Stimulated activated CD4-positive, alpha-beta T cell treated with anti-CD3 and anti-CD28 coated beads, Interleukin-1b, Interleukin-23, amount 100 ng/mL, for 4 hours (primary cell): ENCODE measurements around the gene MACF1.
"Not testable (repeated sequence)": the region's sequence is repeated elsewhere in the genome, so short reads cannot be mapped to it uniquely, and the experiment has no call there.

ENCODE experiments used
- DNase-seq, 2 donors: peaks; one replicate each; pipeline ENCODE4 v3.0.0-alpha.2; 2020; ENCODE audit warnings: low read depth in 2 of 2

The MACF1 gene

DNA sequence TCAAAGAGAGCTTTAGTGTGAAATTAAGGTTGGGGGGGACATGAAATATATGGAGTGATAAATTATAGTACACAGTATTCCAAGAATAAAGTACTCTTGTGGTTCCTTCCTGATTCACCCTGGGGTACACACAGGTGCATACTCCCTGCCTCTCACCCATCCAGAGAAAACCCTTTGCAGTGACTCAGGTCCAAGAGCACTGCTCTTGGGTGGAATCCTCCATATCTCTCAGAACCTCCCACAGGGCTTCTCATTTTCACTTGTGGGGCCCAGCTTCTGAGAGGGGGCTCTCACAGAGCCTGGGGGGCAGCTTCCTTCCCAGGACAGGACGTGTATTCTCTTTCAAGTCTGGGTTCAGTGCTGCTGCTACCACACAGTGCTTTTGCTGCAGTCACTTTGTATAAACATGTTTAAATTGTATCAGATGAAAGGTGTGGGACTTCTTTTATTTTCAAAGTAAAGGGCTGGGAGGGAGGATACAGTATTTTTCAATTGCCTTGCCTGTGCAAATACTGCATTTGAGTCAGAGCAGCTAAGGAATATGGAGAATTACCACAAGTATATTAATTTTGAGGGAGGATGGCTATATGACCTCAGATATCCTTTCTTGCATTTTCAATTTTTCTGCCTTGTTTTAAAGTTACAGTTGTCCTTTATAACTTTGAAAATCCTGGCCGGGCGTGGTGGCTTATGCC, 262.1 kb downstream of the MACF1 start:
- DNase-seq, result no peak

DNA sequence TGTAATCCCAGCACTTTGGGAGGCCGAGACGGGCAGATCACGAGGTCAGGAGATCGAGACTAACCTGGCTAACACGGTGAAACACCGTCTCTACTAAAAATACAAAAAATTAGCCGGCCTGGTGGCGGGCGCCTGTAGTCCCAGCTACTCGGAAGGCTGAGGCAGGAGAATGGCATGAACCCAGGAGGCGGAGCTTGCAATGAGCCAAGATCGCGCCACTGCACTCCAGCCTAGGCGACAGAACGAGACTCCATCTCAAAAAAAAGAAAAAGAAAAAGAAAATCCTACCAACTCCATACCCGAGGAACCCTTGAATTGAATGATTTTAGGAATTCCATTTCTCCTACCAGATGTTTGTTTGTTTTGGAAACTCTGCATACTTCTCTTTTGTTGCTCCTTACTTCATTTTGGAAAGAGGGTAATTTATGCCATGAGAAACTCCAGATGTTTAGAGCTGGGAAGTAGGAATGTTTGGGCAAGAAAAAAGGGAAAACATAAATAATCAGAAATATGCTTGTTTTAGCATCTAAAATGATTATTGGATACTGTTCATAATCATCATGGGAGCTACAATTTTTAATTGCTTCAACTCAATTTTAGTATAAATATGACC, 262.7 kb downstream of the MACF1 start:
- DNase-seq, result not testable (repeated sequence)

DNA sequence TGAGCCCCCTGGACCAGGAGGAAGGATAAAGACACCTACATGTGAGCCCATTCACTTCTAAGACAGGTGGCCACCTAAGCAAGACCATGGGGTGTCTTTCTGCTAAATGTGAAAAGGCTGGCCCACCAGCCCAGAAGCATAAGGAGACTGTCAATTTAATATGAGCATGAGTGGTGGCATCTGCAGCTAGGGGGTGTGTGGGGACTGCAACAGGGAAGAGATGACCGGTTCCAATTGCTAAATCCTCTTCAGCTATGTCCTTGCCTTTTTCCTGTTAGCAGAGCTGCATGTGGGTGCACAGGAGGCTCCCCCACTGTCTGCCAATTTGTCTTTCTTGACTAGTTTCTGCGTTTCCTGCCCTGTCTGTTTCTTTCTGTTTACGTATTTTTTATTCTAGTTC, 264.7 kb downstream of the MACF1 start:
- no peak for DNase-seq

DNA sequence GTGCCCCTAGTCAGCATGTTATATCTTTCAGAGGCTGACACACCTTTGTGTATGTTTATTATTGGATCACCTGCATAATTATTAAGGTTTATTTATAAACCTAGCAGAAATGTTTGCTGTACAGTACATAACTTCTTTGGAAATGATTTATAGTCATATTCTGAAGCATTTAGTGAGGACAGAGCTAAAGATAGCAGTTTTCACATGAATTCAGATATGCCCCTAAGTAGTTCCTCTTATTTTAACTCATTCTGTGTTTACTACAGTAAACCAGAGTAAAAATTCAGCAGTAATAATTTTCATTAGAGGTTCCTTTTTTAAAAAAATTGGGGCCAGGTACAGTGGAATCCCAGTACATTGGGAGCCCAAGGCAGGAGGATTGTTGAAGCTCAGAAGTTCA, 265.5 kb downstream of the MACF1 start:
- no peak for DNase-seq

DNA sequence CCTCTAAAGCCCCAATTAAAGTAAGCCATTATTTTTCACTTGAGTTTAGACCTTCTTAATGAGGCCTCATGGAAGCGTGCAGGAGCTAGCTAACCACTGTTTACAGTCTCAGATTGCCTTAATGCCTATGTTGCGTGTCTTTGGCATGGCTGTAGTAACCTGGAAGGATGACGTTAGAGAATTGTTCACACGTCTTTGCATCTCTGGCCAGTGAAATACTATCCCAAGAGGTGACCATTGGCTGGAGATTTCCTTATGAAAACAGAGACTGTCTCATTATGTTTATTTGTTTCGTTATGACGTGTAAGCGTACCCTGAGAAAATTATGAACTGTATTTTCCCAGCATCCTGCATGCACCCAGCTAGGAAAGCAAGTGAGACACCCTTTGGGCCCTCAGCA, 268.3 kb downstream of the MACF1 start:
- DNase-seq, result no peak

DNA sequence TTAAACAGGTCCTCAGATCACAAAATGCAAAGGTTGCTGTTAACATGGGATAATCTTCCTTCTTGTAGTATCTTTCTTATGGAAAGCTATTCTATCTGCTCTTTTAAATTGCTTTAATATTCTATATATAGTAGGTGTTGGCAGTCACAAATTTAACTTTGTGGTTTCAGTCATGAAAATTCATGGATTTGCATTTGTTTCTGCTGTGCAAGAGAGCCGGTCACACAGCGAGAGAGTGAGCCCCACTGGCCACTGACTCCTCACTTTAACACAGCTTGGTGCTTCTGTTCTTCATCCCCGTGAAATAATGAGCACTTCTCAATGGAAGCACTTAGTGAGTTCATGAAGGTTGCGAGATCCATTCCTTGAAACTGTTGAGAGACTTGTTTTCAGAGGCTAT, 268.8 kb downstream of the MACF1 start:
- DNase-seq, result no peak

DNA sequence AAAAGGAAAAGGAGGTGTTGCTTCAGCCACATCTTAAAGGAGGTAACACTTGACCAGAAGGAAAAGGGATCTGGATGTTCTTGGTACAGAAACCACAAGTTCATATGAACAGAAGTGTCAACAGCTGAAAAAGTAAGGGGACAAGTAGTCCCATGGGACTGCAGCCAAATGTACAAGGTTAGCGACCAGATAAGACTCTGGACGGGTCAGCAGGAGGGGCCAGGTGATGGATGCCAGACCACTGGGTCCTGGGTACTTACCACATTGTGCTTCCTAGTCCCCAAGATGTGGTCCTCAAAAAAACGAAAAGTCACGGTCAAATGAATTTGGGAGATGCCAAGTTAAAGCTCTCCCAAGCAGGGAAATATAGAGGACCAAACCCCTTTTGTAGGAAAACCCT, 270.3 kb downstream of the MACF1 start:
- DNase-seq, result no peak

DNA sequence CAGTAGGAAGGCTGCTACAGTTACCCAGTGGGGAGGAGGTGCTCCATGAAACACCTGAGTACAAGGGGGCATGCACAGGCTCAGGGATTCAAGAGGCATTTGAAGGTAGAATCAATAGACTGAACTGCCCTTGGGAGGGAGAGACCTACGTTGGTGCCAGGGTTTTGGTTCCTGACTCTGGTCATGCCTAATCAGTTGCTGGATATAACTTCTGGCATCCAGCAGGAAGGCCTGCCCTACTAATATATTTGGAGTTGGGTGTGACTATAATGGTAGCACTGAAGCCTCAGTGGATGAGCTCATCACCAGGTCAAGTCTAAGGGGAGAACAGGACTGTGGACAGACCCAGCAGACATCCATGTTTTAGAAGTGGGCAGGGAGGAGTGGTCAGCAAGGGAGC, 271.1 kb downstream of the MACF1 start:
- not testable (repeated sequence) for DNase-seq

DNA sequence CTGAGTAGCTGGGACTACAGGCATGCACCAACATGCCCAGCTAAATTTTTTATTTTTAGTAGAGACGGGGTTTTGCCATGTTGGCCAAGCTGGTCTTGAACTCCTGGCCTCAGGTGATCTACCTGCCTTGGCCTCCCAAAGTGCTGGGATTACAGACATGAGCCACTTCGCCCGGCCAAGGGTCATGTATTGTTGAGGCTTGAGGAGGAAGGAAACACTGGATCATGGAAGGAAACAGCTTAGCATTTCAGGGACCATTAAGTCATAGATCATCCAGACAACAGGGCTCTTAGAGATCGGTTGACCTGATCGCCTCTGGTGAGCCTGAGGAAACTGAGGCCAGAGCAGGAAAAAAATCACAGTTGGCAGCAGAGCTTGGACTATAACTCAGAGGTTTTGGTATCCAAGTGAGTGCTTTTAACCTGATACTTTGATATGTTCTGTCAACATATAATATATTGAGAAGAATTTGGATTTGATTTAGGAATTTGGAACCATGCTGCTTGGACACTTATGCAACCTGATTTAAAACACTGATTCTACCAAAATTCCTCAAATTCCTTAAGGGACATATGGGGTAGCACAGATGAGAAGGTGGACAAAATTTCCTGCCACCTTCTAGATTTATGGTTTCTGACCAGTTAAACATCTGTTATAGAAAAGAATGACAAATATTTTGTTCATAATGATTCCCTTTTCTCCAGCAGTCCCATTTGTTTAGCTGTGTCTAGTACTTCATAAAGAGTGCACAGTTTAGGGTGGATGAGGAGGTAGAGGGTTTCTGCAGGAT, 273.8 kb downstream of the MACF1 start:
- DNase-seq, result no peak

DNA sequence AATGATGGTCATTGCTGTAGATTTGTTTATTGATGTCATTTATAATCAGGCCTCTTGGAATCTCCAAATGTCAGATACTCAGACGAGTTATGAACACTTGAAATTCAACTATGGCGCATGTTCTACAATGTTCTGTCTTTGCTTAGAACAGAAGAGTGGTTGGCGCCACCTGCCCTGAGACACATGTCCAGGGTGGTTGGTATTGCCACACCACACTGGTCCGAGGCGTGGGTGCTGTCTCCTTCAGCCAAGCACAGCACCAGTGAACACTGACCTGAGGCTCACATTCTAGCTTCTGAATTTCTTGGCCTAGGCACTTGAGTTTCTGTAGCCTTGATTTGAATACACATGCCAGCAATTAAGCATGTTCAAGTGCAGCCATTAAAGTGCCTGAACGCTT, 276.8 kb downstream of the MACF1 start:
- no peak for DNase-seq

DNA sequence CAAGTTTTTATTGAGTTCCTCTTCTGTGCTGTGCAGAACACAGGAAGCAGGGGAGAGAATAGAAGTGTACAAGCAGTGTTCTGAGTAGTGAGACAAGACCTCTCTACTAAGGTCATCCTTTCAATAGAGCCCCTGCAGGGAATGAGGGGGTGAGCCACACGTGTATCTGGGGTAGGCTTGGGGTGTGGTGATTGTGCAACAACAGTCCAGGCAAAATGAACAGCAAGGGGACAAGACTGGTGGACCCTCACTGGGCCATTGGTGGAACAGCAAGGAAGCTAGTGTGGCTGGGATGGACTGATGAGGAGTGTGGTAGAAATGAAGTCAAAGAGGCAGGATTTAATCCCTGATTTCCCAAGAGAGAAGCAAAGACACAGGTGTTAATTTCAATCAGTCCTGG, 278.8 kb downstream of the MACF1 start:
- DNase-seq, result no peak

DNA sequence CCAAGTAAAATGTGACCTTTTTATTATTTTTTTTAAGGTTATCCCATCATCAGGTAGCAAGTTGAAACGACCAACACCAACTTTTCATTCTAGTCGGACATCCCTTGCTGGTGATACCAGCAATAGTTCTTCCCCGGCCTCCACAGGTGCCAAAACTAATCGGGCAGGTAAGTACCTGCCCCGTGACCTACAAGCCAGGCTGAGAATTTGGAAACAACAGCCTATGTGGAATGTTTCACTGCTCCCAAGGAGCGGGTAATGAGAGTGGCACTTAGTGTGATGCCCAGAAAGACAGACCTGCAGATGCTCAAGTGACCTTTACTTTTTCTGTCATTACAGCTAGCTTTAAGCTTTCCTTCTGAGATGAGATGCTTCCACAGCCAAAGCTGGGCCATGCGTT, 280.1 kb downstream of the MACF1 start:
- DNase-seq, result no peak

DNA sequence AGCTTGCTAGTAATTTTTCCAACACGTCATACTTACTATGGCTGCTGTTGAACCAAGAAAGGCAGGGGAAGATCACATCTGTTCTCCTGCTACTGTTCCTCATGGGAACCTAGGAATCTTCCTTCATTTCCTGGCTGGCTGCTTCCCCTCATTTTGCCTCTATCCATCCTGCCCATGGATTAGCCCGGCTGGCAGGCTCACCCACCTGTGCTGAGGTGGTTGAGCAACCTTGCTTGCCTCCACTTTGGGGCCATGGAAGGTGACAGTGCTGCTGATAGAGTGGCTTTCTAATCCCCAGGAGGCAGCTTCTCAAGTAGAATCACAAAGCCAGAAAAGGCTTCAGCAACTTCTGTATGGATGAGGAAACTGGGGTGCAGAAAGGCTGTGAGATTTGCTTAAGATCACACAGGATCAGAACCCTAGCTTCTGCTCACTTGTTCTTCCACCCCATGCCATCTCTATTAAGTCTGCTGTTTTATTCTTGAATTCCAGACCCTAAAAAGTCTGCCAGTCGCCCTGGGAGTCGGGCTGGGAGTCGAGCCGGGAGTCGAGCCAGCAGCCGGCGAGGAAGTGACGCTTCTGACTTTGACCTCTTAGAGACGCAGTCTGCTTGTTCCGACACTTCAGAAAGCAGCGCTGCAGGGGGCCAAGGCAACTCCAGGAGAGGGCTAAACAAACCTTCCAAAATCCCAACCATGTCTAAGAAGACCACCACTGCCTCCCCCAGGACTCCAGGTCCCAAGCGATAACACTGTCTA, 280.7 kb downstream of the MACF1 start:
- no peak for DNase-seq

DNA sequence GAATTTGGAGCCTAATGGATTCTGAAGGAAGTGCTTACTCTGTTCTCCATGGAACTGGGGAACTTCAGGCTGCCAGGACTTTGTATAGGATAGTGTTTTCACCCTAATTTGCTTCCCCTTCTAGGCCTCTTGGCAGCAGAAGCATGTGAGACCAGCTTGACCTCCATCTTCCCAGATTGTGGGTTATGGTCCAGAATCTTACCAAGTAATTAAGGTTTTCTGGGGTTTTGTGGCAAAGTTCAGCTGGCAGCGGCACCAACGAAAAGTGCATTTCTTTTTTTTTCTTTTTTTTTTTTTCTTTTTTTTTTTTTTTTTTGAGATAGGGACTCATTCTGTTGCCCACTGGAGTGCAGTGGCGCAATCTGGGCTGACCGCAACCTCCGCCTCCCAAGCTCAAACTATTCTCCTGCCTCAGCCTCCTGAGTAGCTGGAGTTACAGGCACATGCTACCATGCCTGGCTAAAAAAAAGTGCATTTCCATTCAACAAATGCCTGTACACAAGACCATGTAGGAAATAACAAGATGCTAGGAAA, 283.6 kb downstream of the MACF1 start:
- DNase-seq, result no peak

DNA sequence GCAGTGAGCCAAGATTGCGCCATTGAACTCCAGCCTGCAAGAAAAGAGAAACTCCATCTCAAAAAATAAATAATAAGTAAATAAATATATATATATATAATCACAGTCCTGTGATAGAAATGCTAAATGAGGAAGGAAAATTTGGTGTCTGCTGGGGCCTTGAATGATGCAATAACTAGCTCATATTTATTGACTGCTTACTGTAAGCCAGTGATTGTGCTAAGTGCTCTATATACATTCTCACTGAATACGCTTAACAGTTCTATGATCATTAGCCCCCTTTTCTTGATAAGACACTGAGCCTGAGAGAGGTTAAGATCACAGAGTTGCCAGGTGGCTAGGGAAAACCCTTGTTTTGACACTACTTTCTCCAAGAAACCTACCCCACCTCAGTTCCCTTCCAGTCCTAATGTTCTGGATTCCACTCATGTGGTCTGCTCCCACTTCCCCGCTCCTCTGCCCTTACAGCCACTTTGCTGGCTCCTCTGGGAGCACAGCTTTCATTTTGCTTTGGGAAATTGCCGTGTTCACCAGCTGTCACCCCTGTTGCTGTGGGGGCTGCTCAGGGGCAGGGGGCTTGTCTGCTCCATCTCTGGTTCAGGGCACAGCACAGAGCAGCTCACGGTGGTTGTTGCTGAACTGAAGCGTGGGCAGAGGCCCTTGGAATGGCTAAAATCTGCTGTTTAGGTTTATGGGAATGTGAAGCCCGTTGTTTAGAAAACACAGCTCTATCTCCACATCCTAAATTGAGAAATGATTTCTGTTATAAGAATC, 284.5 kb downstream of the MACF1 start:
- DNase-seq, result no peak

DNA sequence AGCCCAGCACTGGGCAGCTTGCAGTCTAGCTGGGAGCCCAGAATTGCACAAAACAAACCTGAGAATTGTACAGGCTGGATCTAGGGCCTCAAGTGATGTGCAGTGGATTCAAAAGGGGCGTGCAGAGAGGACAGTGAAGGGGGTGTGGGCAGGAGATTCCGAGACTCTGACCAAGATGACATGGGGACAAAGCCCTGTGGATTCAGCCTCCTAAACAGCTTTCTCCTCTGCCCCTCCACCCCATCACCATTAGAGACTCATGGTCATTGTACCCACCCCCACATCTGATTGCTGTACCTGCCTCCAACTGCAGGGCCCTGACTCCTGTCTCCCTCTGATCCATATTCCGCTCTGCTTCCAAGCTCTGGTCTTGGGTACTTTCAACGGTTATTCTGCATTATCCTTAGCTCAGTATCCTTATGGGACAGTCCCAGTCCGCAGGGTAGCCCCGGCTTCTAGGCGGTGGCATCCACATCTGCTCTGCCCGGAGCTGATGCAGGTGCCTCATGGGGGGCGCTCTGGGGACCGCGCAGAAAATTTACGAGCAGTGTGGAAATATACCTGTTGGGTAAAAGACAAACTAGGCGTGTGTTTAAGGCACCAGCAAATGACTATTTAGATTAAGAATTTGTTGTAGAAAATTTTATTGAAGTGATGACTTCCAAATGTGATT, 285.2 kb downstream of the MACF1 start:
- no peak for DNase-seq

DNA sequence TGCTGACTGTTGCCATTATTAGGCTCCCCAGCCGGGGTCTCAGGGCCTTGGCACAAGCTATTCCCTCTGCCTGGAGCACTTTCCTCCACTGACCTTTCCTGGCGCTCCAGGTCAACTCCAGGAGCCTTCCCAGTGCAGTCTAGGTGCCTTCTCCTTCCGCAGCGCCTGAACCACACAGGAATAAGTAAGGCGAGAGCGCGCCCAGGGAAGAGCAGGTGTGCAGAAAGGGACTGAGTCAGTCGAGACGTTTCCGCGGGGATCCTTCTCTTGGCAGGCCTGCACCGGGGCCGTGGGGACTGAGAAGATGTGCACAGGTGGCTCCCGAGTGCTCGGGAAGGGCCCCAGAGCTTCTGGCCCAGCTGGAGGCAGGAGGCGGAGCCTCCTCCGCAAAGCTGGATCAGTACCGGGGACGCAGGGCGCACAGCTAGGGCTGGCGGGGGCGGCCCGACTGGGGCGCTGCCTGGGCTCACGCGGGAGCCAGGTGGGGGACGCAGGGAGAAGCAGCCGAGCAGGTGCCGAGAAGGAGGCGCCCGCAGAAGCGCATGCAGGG, 286.2 kb downstream of the MACF1 start:
- DNase-seq, result peak in 1 of 2 donors; percentile 6

DNA sequence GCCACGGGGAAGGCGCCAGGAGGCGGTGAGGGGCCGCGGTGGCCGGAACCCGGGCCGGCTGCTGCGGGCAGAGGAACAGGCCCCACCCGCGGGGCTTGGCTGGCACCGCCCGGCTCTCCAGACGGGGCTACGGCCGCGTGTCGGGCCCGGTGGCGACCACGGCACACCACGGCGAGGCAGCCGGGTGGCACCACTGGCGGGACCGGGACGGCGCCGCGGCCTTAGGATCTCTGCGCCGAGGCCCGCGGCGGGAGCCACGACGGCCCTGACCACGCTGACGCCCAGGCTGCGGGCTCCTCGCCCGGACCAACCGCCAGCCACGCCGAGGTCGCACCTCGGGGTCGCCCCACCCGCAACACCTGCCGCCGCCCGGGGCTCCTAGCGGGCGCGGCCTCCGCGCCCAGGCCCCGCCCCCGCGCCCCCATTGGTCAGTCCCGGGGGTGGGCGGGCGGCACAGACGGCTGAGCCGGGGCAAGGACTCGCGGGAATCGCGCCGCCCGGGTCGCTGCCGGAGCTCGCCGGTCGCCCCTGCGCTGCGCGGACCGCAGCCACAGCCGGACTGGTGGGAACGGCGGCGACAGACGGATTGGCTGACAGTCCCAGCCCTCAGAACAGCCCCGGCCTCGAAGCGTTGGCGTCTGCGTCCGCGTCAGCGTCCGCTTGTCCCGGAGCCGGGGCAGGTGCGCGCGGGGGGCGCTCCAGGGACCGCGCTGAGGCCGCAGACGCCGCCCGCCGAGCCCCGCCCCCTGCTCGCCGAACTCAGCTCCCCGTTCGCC, 286.8 kb downstream of the MACF1 start, which contains the start of gene BMP8A:
TSS of gene BMP8A (plus strand) at position 491 of the 776 bp plus-strand sequence. CDS start 356 bp downstream, outside the sequence.
- DNase-seq, result peak; percentile 61 to 68
